ENCODE data around the gene ANKS6. TPM values are rescaled to one million over a fixed set of nuclear protein-coding genes. Genes with fewer than 3 reads are reported as not detected.

Gene ANKS6
- total RNA-seq, 1 donor from 2014 or later = 17.1 TPM

DNA sequence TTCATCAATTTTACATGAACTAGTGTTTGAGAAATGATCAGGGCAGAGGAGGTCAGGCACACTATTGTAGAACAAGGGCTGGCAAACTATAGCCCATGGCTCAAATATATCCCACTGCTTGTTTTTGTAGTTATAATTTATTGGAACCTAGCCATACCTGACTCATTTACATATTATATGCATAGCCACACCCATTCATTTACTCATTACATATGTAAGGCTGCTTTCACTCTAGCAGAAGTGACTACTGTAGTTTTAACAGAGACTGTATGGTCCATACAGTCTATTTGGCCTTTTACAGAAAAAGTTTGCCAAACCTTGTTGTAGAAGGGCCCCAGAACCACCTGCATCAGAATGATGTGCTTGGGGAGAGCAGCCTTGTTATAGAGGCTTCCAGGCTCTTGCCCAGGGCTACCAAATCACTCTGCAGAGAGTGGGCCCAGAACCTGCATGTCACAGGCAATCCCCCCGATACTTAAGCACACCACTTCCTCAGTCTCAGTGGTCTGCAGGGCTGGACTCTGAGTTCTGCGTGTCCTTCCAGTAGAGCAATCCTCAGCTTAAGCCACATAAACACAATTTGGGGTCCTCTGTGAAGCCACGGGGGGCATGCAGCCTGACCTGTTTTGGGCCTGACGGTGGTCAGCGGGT lies 6.7 kb downstream of the ANKS6 start:
- no peaks in the 10 kb centered on the region for H3K27me3 Mint-ChIP-seq (ENCODE audit: low read depth)
- H3K4me1 Mint-ChIP-seq (ENCODE audit: low read depth) = peaks cover 19% of the 10 kb centered on the region
- H3K36me3 Mint-ChIP-seq (ENCODE audit: low read depth) = peaks cover 2% of the 10 kb centered on the region
- H3K4me3 Mint-ChIP-seq (ENCODE audit: unreplicated experiment) = no peak overlapping the region
- no peak overlapping the region for H3K27ac Mint-ChIP-seq (ENCODE audit: unreplicated experiment)
- no peak for DNase-seq (ENCODE audit: low spot score)
- no peaks in the 10 kb centered on the region for H3K9me3 Mint-ChIP-seq (ENCODE audit: low read depth)
- TF ChIP-seq, protein P1, sequence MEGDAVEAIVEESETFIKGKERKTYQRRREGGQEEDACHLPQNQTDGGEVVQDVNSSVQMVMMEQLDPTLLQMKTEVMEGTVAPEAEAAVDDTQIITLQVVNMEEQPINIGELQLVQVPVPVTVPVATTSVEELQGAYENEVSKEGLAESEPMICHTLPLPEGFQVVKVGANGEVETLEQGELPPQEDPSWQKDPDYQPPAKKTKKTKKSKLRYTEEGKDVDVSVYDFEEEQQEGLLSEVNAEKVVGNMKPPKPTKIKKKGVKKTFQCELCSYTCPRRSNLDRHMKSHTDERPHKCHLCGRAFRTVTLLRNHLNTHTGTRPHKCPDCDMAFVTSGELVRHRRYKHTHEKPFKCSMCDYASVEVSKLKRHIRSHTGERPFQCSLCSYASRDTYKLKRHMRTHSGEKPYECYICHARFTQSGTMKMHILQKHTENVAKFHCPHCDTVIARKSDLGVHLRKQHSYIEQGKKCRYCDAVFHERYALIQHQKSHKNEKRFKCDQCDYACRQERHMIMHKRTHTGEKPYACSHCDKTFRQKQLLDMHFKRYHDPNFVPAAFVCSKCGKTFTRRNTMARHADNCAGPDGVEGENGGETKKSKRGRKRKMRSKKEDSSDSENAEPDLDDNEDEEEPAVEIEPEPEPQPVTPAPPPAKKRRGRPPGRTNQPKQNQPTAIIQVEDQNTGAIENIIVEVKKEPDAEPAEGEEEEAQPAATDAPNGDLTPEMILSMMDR (IDR thresholded peaks at IDR 0.05) = no peak

DNA sequence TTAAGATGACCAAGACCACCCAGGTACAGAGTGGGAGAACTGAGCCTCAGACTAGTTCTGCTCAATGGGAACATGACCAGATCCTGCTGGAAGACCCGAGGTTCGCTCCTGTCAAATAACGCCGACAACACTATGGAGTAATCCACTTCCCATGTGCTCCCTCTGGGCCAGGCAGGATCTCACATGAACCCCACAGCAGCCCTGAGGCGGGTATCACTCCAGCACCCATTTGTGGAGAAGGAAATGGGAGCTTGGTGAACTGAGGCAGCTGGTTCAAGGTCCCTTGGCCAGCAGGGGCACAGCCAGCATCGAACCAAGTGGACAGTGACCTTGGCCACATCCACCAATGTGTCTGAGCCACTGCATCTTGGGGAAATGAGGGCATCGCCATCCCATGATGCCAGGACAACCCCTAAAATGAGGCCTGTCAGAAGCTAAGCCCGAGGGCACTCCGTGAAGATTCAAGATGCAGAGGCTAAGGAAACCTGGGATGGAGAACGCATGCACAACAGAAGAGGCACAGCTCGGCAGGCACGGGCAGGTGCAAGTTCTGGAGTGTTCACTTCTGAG lies 8.5 kb downstream of the ANKS6 start:
- peaks cover 17% of the 10 kb centered on the region for H3K4me1 Mint-ChIP-seq (ENCODE audit: low read depth)
- H3K27me3 Mint-ChIP-seq (ENCODE audit: low read depth) = no peaks in the 10 kb centered on the region
- DNase-seq (ENCODE audit: low spot score) = no peak
- H3K4me3 Mint-ChIP-seq (ENCODE audit: unreplicated experiment) = no peak overlapping the region
- H3K9me3 Mint-ChIP-seq (ENCODE audit: low read depth) = no peaks in the 10 kb centered on the region
- H3K36me3 Mint-ChIP-seq (ENCODE audit: low read depth) = peaks cover 6% of the 10 kb centered on the region
- TF ChIP-seq, protein P1 (IDR thresholded peaks at IDR 0.05) = no peak
- no peak overlapping the region for H3K27ac Mint-ChIP-seq (ENCODE audit: unreplicated experiment)

DNA sequence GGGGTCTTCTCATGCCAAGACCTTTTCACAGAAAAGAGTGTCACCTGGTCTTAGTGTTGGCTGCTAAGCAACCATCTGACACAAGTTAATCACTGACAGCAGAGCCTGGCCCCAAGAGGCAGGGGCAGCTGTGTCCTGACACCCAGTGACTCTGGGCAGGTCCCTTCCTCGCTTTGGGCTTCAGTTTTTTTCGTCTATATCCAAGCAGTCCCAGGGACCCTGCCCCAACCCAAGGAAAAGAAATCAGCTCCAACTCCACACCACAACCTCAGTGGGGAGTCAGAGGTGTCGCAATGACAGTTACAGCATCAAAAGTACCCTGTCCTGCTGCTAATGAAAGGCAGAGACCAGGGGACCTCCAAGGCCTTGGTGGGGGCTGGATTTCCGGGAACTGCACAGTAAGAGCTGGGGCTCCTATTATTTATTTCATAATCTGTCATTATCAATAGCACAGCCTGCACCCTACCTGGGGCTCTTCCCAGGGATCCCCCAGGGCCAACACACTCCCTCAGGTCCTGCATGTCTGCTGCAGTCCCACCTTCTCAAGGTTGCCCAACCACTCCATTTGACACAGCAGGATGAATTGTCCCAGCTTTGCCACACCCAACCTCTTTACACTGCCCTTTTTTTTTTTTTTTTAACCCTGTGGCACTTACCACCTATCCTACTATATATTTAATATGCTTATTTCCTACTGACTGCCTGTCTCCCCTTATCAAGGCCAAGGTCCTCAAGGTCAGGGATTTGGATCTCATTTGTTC lies 9.4 kb downstream of the ANKS6 start:
- TF ChIP-seq, protein P1 (IDR thresholded peaks at IDR 0.05) = no peak
- peaks cover 10% of the 10 kb centered on the region for H3K36me3 Mint-ChIP-seq (ENCODE audit: low read depth)
- no peak overlapping the region for H3K4me3 Mint-ChIP-seq (ENCODE audit: unreplicated experiment)
- H3K9me3 Mint-ChIP-seq (ENCODE audit: low read depth) = no peaks in the 10 kb centered on the region
- H3K27me3 Mint-ChIP-seq (ENCODE audit: low read depth) = no peaks in the 10 kb centered on the region
- no peak overlapping the region for H3K27ac Mint-ChIP-seq (ENCODE audit: unreplicated experiment)
- no peak for DNase-seq (ENCODE audit: low spot score)
- peaks cover 13% of the 10 kb centered on the region for H3K4me1 Mint-ChIP-seq (ENCODE audit: low read depth)

DNA sequence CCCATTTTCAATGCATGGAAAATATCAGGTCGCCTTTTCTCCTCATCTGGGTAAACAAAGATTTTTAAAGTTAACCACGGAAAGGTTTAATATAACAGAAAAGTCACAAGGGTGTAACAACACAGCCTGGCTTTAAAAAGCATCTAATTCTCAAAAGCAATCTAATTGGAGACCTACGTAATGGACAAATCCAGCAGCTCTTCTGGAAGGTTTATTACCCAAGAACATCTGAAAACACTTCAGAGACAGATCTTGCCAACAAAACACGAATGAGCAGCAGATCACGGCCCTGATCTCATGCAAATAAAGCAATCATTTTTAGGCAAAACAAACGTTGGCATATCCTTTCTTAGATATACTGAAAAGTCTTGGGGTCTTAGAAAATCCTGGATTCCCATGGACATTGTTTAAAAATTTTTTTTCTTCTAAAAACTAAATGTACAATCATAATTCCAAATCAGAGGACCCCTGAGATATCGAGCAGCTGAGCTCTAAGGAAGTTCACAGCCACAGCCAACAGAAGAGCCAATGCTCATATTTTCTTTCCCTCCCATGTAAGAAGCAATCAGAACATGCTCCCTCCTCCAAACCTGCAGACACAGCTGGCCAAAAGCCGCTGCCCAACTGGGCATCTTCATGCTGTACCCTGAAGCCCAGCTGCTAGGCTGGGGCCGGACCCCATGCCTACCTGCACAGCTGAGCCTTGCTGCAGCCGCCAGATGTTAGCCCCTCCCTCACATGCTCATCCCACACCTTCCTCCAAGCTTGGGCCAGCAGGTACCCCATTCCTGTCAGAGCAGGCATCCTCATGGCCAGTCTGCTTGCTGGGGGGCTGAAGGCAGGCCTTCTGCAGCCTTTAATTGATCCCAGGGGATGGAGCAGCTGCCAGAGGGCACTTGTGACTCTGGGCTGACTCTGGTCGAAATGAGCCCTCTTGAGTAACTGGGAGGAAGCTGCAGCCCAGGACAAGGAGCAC lies 11.2 kb downstream of the ANKS6 start:
- DNase-seq (ENCODE audit: low spot score) = no peak
- Mint-ChIP-seq H3K27ac (ENCODE audit: unreplicated experiment) (no peak overlapping the region), H3K27me3 (ENCODE audit: low read depth) (no peaks in the 10 kb centered on the region), H3K4me3 (ENCODE audit: unreplicated experiment) (no peak overlapping the region), H3K9me3 (ENCODE audit: low read depth) (no peaks in the 10 kb centered on the region), H3K36me3 (ENCODE audit: low read depth) (peaks cover 10% of the 10 kb centered on the region), H3K4me1 (ENCODE audit: low read depth) (no peaks in the 10 kb centered on the region)
- TF ChIP-seq, protein P1 (IDR thresholded peaks at IDR 0.05) = no peak

Measured in chondrocyte (in vitro differentiated cells).